ENCODE data around the gene HMGCS2.

Gene HMGCS2

DNA sequence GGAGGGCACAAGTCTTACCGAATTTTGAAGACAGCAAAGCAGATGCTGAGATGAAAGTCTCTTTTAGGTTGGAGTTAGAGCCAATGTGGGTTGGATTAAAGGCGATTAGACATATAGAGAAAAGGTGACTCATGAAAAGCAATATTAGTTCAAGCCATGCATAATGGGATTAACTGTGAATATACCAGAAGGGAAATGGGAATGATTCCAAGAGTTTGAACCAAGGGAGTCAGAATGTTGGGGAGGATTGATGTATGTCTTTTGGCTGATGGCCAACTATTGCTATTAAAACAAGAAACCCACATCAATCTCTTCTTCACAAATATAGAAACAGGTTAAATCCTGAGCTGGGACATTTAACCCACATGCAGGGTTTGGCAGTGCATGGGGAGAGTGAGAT lies 1.2 kb downstream of the HMGCS2 start:
- DNase-seq (ENCODE audit: low read depth) = no peak
- no peak overlapping the region for H3K4me3 ChIP-seq (ENCODE audit: low read depth, low read length)

DNA sequence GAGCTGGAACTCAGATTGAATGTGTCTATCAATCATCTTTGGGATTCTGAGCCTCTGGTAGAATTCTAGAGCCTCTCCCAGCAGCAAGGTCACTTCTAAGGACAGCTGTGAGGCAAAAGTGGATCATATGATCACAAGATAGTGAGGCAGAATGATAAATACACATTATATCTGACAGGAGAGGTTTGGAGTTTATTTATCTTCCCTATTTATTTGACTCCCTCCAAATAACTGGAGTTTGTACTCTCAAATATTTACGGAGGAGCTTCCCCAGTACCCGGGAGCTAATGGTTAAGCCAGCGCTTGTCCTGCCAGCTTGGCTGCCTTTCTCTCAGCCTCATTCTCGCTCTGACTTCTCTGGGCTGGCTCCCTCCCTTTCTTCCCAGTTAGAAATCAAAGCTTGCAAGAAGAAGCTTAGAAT lies 2.3 kb downstream of the HMGCS2 start:
- no peak overlapping the region for H3K4me3 ChIP-seq (ENCODE audit: low read depth, low read length)
- no peak for DNase-seq (ENCODE audit: low read depth)

DNA sequence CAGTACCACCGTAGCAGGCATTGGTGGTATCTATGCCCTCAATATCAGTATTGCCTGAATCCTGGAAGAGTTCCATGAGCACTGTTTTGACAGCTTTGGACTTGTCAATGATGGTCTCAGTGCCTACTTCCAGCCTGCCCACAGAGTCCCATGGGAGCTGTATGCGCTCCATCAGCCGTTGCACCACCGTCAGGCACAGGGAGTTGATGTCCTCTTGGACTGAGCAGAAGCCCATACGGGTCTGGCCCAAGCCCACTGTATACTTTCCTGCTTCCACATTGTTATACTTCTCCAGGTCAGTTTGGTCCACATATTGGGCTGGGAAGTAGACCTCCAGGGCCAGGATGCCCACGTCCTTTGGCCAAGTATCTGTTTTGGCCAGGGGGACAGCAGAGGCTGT lies 4.5 kb downstream of the HMGCS2 start:
- DNase-seq (ENCODE audit: low read depth) = no peak
- no peak overlapping the region for H3K4me3 ChIP-seq (ENCODE audit: low read depth, low read length)

DNA sequence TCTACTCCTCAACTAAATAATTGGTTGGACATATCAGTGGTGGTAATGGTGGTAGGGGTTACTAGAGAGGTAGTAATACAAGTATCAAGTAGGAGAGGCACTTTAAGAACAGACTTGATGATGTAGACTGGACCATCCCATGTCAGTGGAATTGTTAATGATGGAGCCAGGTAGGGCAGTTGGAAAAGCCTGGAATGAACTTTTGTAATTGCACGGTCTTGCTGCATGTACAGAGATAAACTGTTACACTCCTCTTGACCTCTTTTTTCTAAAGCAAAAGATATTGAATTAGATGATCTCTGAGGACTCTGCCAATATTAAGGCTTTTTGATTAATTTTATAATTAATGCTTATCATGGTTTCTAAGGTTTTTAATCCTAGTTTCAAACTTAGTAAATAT lies 5.8 kb downstream of the HMGCS2 start:
- no peak for DNase-seq (ENCODE audit: low read depth)
- H3K4me3 ChIP-seq (ENCODE audit: low read depth, low read length) = no peak overlapping the region

DNA sequence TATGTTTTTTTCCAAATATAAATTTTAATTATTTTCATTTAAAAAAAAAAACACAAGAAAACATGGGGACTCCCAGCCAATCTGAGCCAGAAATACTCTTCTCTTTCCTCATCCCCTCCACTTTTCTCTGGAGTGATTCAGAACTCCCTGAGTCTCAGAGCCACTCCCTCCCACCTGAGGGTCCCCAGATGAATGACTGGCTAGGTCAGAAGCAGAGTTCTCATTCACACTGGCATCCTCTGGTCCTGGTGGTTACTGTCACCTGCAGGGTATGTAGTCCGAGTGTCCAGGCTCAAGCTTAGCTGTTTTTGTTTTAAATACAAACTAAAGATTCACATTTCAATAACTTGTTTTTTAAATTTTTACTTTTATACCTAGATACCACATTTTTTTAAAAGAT lies 6.3 kb downstream of the HMGCS2 start:
- no peak overlapping the region for H3K4me3 ChIP-seq (ENCODE audit: low read depth, low read length)
- DNase-seq (ENCODE audit: low read depth) = no peak

DNA sequence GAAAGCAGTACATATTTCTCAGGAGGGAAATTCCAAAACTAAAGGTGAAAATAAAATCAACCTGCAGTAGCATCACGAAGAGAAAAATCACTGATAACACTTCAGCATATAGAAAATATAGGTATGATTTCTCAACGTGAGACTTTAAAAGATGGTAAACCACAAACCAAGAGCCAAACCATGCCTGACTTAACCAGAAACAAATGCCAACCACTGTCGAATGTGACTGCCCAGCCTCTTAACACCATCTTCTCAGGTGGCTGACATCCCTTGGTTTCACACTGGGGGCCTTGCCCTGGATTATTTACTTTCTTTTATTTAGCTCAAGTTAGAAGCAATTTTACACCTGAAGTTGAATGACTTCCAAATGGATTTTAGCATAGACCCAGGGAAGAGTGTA lies 10.1 kb downstream of the HMGCS2 start:
- H3K4me3 ChIP-seq (ENCODE audit: low read depth, low read length) = no peak overlapping the region
- DNase-seq (ENCODE audit: low read depth) = no peak

DNA sequence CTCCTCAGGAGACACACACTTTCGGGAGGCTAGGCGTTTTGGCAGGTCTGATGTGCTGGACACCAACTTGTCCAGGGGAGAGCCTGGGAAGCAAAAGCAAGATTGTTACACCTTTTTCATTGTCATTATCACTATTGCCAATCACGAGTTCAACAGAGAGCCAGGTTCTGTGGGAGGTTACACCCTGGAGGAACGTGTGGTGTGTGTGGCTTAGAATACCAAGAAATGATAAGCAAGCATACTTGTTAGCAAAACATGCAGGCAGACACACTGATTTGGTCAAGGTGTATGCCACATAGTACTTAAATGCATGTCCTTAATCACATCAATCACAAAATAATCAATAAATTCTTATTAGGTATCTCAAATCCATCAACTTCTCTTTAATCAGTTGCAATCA lies 16.1 kb downstream of the HMGCS2 start:
- H3K4me3 ChIP-seq (ENCODE audit: low read depth, low read length) = no peak overlapping the region
- DNase-seq (ENCODE audit: low read depth) = no peak

DNA sequence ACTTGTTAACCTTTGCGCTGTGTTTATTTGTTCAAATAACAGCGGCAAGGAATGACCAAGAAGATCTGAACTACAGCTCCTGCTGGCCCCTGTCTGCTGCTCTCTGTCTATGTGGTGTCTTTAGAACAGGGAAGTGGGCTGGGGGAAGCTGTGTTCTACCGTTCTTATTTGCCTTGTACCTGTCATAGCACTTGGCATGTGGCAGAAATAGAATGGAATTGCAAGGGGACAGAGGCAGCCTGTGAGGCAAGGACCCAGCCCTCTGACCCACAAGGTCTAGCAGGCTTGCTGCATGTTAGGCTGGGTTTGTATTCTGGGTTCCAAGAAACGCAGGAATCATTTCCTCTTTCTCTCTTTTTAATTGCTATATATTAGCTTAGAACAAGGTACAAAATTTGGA lies 20.7 kb downstream of the HMGCS2 start:
- DNase-seq (ENCODE audit: low read depth) = no peak
- no peak overlapping the region for H3K4me3 ChIP-seq (ENCODE audit: low read depth, low read length)

DNA sequence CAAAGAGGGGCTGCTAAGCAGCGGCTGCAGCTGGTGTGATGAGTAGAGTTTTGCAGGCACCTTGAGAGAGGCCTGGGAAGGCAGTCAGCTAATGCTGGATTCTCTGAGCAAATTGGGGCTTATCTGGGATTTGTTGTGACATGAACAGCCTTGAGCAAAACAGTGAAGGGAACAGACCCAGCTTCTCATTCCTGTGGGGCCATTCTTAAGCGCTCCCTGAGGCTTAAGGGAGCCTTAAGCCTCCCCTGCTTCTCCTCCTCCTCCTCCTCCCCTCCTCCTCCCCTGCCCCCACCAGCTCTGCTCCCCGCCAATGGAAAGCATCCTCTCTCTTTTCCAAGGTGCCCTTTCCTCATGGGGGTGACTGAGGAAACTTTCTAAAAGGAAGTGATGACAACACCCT lies 21.3 kb downstream of the HMGCS2 start:
- DNase-seq (ENCODE audit: low read depth) = no peak
- H3K4me3 ChIP-seq (ENCODE audit: low read depth, low read length) = no peak overlapping the region

DNA sequence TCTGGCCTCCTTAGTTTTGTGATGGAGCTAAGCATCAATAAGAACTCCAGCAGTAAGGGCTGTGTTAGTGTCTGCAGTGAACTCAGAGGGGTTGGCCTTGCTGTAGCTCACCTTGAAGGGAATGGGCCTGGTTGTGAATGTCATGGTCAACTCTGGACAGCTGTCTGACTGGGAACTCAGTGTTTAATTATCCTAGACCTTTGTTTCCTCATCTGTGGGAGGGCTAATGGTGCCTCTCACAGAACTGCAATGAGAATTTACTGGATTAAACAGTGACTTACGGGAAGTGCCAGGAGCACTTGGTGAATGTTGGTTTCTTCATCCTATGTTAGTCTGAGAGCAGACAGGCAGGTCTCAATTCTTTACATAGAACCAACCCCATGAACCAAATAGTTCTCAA lies 23.7 kb downstream of the HMGCS2 start:
- no peak overlapping the region for H3K4me3 ChIP-seq (ENCODE audit: low read depth, low read length)
- DNase-seq (ENCODE audit: low read depth) = no peak

DNA sequence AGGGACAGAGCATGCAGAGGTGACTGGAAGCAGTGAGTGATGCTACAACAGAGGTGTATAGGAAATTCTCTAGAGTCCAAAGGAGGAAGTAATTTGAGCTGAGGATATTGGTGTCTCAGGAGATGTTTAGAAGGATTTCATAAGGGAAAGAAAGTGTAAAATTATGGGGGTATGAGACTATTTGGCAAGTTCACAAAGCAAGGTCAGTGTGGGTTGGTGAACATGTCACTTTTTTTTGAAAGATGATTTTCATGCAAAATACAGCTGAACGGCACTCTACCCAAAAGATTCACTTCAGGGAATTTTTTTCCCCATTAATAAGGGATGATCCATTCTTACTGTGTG lies 24.1 kb downstream of the HMGCS2 start:
- DNase-seq (ENCODE audit: low read depth) = no peak
- no peak overlapping the region for H3K4me3 ChIP-seq (ENCODE audit: low read depth, low read length)

DNA sequence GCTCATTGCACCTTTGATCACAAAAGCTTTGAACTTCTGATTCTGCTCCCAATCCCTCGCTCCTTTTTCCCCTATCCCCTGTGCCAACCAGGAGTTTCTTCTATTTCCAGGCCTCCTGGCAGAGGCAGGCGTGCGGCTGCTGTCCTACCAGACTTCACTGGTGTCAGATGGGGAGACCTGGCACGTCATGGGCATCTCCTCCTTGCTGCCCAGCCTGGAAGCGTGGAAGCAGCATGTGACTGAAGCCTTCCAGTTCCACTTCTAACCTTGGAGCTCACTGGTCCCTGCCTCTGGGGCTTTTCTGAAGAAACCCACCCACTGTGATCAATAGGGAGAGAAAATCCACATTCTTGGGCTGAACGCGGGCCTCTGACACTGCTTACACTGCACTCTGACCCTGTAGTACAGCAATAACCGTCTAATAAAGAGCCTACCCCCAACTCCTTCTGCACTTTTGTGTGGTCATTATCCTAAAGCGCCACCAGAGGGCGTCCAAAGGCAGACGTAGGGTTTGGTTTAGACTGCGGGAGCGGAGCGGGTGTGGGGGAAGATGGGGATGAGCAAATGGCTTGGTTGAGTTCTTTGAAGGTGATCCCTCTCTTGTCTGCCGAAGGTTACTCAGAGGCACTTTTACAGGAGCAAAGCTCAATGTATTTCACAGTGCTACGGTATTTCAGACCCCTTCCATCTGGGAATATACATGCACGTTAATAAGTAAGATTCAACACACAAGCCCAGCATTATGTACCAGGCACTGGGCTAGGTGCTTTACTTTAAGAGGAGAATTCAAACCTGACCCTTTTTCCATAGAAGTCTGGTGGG lies 24.7 kb downstream of the HMGCS2 start:
- peak; percentile 46 for DNase-seq (ENCODE audit: low read depth)
- no peak overlapping the region for H3K4me3 ChIP-seq (ENCODE audit: low read depth, low read length)

DNA sequence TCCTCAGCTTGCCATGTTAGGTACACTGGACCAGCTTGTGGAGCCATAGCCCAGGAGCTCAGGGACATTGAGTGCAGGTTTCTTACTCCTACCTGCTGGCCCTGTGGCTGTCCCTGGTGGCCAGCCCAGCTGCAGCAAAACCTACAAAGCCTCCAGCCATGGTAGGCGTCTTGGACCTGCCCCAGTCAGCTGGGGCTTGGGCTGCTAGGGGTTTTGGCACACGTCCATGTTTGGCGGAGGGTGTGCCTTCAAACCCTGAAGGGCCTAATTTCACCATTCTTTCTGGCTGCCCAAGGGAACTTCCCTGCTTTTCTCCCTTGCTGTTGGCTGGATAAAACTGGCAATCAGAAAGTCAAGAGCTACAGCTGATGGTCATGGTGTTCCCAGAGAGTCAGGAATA lies 25.4 kb downstream of the HMGCS2 start:
- no peak for DNase-seq (ENCODE audit: low read depth)
- H3K4me3 ChIP-seq (ENCODE audit: low read depth, low read length) = no peak overlapping the region

DNA sequence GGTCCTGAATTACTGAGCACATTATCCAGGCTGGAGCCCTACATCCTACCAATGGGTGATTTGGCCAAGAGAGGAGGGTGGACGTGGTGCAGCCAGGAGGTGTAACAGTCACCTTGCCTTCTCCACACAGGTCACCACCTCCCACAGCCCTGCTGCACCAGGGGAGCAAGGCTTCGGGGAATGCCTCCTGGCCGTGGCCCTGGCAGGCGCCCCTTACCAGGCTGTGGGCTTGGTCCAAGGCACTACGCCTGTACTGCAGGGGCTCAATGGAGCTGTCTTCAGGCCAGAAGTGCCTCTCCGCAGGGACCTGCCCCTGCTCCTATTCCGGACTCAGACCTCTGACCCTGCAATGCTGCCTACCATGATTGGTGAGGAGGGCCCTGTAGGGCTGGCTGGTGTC lies 26.0 kb downstream of the HMGCS2 start:
- DNase-seq (ENCODE audit: low read depth) = no peak
- H3K4me3 ChIP-seq (ENCODE audit: low read depth, low read length) = no peak overlapping the region

DNA sequence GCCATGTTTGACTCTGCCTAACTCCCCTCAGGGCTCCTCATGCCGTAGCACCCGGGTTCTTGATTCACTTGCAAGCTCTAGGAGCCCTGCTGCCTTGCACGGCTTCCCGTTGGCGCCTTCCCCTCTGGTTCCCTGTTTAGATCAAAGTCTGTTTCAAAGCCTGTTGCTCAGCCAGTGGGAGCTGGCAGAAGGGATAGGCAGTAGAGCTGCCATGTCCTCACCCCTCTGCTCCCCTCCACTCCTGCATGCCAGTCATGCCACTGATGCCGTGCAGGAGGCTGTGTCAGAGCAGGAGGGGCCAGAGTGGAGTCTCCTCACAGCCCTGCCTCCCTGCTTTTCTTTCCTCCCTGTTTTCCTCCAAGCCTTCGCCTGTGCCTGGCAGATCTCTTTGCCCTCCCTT lies 26.5 kb downstream of the HMGCS2 start:
- DNase-seq (ENCODE audit: low read depth) = no peak

DNA sequence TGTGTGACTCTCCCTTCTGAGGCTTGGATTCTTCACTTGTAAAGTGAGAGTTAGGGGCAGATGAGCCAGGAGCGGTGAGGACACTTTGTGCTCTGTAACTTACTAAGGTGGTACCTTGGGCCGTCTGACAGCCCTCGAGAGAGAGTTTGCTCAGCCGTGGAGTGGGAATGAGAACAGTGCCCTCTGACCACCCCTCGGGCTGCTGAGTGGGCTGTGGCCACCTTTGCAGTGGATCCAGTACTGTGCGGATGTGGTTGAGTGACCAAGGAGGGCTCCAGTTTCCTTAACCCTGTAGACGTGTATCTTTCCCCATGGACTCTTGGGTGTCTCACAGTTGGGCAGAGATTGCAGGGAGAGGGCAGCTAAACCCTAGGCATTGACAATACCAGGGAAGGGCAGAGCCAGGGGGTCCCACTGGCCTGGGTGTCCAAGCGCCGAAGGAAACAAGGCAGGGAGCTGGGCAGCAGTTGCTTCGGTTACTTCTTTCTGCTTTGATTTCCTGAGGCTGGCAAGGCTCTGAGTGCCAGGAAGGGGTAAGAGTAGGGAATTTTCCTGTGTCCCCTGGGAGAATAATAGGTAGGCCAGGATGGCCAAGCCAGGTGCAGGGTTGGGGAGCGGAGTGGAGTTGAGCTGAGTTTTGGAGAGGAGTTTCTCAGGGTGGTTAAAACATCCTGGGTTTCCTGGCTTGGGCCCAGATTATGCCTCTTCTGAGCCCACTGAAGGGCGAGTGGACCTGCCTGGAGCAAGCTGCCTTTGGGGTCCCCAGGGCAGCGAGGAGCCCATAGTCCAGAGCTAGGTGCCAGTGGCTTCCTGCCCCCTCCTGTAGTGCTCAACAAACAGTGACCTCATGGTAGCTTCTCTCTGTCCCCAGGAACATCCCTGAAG lies 27.6 kb downstream of the HMGCS2 start:
- DNase-seq (ENCODE audit: low read depth) = no peak
- no peak overlapping the region for H3K4me3 ChIP-seq (ENCODE audit: low read depth, low read length)

More for the DNA sequence above, 26.5 kb downstream of the HMGCS2 start:
- H3K4me3 ChIP-seq (ENCODE audit: low read depth, low read length) = no peak overlapping the region

DNA sequence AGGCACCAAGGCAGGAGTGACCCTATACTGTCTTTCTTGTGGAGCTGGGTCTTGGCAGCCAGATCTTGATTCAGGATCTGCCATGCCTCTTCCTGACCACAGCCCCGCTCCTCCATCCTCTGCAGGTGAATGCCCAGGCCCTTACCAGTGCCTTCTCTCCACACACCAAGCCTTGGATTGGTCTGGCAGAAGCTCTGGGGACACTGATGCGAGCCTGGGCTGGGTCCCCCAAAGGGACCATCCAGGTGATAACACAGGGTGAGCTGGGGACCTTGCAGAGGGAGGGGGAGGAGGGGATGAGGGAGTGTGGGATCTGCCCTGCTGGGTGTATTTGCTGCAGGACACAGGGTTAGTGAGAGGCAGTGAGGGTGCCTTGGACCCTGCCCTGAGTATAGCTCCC lies 28.4 kb downstream of the HMGCS2 start:
- DNase-seq (ENCODE audit: low read depth) = no peak

DNA sequence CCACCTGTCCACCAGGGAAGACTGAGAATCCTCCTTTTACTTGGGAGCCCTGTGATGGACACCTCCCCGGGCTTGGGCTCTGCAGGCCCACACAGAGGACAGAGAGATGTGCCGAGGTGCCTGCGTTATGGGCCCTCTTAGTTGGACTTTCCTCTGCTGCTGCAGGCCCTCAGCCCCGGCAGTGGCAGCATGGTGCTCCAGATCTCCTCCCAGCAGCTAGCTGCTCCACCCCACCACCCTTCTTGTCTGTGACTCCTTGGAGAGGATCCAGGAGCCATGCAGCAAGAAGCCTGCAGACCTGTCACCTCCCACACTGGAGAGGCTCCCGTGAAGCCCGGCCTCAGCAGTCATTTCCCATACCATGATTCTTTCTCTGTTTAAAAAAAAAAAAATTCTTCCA lies 29.6 kb downstream of the HMGCS2 start:
- H3K4me3 ChIP-seq (ENCODE audit: low read depth, low read length) = no peak overlapping the region
- no peak for DNase-seq (ENCODE audit: low read depth)

More for the DNA sequence above, 28.4 kb downstream of the HMGCS2 start:
- no peak overlapping the region for H3K4me3 ChIP-seq (ENCODE audit: low read depth, low read length)

DNA sequence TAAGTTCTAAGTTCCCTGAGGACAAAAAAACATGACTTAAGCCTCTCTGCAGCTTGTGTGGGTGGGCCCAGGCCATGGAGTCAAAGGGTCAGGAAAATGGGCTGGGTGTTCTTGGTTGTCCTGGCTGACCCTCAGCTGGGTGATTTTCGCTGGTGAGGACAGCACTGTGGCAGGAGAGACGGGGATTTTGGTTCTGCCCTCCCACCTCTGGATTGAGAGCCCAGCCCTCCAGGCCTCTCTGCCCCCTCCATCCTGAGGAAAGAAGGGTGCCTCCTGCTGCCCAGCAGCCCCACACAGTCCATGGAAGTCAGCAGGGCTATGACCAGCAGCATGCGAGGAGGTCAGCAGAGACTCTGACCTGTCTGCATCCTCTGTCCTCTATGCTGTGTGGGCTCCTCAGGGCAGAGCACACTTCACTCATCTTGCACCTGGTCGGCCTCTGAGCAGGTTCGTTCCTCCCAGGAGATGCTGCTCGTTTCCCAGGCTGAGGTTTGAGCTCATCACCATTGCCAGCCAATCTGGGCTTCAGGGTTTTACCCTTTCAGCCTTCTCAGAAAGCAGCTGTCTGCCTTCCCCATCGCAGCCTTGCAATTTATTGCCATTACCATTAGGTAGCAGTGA lies 30.5 kb downstream of the HMGCS2 start:
- DNase-seq (ENCODE audit: low read depth) = no peak
- H3K4me3 ChIP-seq (ENCODE audit: low read depth, low read length) = no peak overlapping the region

DNA sequence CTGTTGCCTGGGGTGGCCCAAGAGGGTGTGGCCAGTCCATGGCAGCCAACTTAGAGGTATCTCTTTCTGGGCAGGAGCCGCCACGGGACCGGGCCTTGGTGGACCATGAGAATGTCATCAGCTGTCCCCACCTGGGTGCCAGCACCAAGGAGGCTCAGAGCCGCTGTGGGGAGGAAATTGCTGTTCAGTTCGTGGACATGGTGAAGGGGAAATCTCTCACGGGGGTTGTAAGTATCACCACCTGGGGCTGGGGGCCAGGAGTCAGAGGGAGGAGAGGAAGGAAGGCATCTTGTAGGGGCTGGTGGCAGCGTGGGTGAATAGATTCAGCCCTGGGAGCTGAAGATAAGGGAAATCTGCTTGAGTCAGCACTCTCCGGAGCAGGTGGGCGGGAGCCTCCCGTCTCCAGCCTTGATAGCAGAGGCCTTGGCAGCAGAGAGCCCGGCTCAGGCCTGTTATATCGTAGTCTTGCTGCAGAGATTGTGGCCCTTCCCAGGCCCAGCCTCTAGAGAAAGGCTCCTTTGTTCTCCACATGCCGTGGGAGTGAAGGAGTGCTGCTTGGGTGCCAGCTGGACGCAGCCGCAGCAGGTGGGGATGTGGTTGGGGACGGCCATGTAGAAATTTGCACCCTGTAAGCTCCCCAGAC lies 31.5 kb downstream of the HMGCS2 start:
- H3K4me3 ChIP-seq (ENCODE audit: low read depth, low read length) = no peak overlapping the region
- DNase-seq (ENCODE audit: low read depth) = peak; percentile 31

Data from skeletal muscle cell (primary cell).